ENCODE measurements around the gene KHK. TPM values are rescaled to one million over a fixed set of nuclear protein-coding genes. Genes with fewer than 3 reads are reported as not detected.

The KHK gene
- total RNA-seq, 1 experiment from 2014 or later = 5.3 TPM

- no peaks in the 10 kb centered on the region; the same call in 1 of the 2 replicates for H3K36me3 ChIP-seq (replicated peaks; ENCODE audit: control insufficient read depth, insufficient read depth, low read length)
- no peak for DNase-seq
- no peak overlapping the region for H3K4me3 ChIP-seq (ENCODE audit: insufficient read depth, low read depth, low read length)
- peaks cover 20% of the 10 kb centered on the region for H3K27me3 ChIP-seq (ENCODE audit: control insufficient read depth, insufficient read depth, low read length)
Observed at GRCh38 chr2:27082773-27083409, 3.7 kb upstream of the KHK start.

- Histone ChIP-seq H3K36me3 (replicated peaks; ENCODE audit: control insufficient read depth, insufficient read depth, low read length) (no peaks in the 10 kb centered on the region; the same call in 1 of the 2 replicates), H3K4me3 (ENCODE audit: insufficient read depth, low read depth, low read length) (no peak overlapping the region), H3K27me3 (ENCODE audit: control insufficient read depth, insufficient read depth, low read length) (peaks cover 20% of the 10 kb centered on the region)
- DNase-seq = peak; percentile 68
Observed at GRCh38 chr2:27083410-27084296, 2.9 kb upstream of the KHK start.

- Histone ChIP-seq H3K36me3 (replicated peaks; ENCODE audit: control insufficient read depth, insufficient read depth, low read length) (no peaks in the 10 kb centered on the region; the same call in 1 of the 2 replicates), H3K4me3 (ENCODE audit: insufficient read depth, low read depth, low read length) (no peak overlapping the region), H3K27me3 (ENCODE audit: control insufficient read depth, insufficient read depth, low read length) (peaks cover 20% of the 10 kb centered on the region)
- peak; percentile 54 for DNase-seq
Observed at GRCh38 chr2:27084297-27085061, 2.1 kb upstream of the KHK start.

- DNase-seq = peak; percentile 54
Observed at GRCh38 chr2:27085062-27085672, 1.4 kb upstream of the KHK start.

GRCh38 chr2:27085673-27086089 is 891 bp upstream of the KHK start:
- peak overlapping the region; percentile 58 for H3K4me3 ChIP-seq (ENCODE audit: insufficient read depth, low read depth, low read length)
- DNase-seq = peak; percentile 87
- H3K27me3 ChIP-seq (ENCODE audit: control insufficient read depth, insufficient read depth, low read length) = peaks cover 20% of the 10 kb centered on the region
- H3K36me3 ChIP-seq (replicated peaks; ENCODE audit: control insufficient read depth, insufficient read depth, low read length) = no peaks in the 10 kb centered on the region; the same call in 1 of the 2 replicates

More at GRCh38 chr2:27085062-27085672, 1.4 kb upstream of the KHK start:
- Histone ChIP-seq H3K27me3 (ENCODE audit: control insufficient read depth, insufficient read depth, low read length) (peaks cover 20% of the 10 kb centered on the region), H3K36me3 (replicated peaks; ENCODE audit: control insufficient read depth, insufficient read depth, low read length) (no peaks in the 10 kb centered on the region; the same call in 1 of the 2 replicates), H3K4me3 (ENCODE audit: insufficient read depth, low read depth, low read length) (peak overlapping the region; percentile 58)

GRCh38 chr2:27086090-27086723 is 365 bp upstream of the KHK start:
- peaks cover 20% of the 10 kb centered on the region for H3K27me3 ChIP-seq (ENCODE audit: control insufficient read depth, insufficient read depth, low read length)
- peak overlapping the region; percentile 58 for H3K4me3 ChIP-seq (ENCODE audit: insufficient read depth, low read depth, low read length)
- DNase-seq = peak; percentile 100
- H3K36me3 ChIP-seq (replicated peaks; ENCODE audit: control insufficient read depth, insufficient read depth, low read length) = no peaks in the 10 kb centered on the region; the same call in 1 of the 2 replicates

- peak; percentile 27 for DNase-seq
- Histone ChIP-seq H3K27me3 (ENCODE audit: control insufficient read depth, insufficient read depth, low read length) (peaks cover 20% of the 10 kb centered on the region), H3K4me3 (ENCODE audit: insufficient read depth, low read depth, low read length) (no peak overlapping the region), H3K36me3 (replicated peaks; ENCODE audit: control insufficient read depth, insufficient read depth, low read length) (no peaks in the 10 kb centered on the region; the same call in 1 of the 2 replicates)
Observed at GRCh38 chr2:27087823-27088410, 1.3 kb downstream of the KHK start.

GRCh38 chr2:27088634-27089033 is 2.1 kb downstream of the KHK start:
- no peaks in the 10 kb centered on the region; the same call in 1 of the 2 replicates for H3K36me3 ChIP-seq (replicated peaks; ENCODE audit: control insufficient read depth, insufficient read depth, low read length)
- no peak for DNase-seq

GRCh38 chr2:27089111-27089954 is 2.8 kb downstream of the KHK start:
- peak; percentile 36 for DNase-seq
- Histone ChIP-seq H3K27me3 (ENCODE audit: control insufficient read depth, insufficient read depth, low read length) (peaks cover 20% of the 10 kb centered on the region), H3K4me3 (ENCODE audit: insufficient read depth, low read depth, low read length) (no peak overlapping the region), H3K36me3 (replicated peaks; ENCODE audit: control insufficient read depth, insufficient read depth, low read length) (no peaks in the 10 kb centered on the region)

More at GRCh38 chr2:27088634-27089033, 2.1 kb downstream of the KHK start:
- Histone ChIP-seq H3K27me3 (ENCODE audit: control insufficient read depth, insufficient read depth, low read length) (peaks cover 20% of the 10 kb centered on the region), H3K4me3 (ENCODE audit: insufficient read depth, low read depth, low read length) (no peak overlapping the region)

GRCh38 chr2:27091746-27092695 is 5.4 kb downstream of the KHK start:
- Histone ChIP-seq H3K36me3 (replicated peaks; ENCODE audit: control insufficient read depth, insufficient read depth, low read length) (no peaks in the 10 kb centered on the region), H3K27me3 (ENCODE audit: control insufficient read depth, insufficient read depth, low read length) (peaks cover 6% of the 10 kb centered on the region), H3K4me3 (ENCODE audit: insufficient read depth, low read depth, low read length) (no peak overlapping the region)
- peak; percentile 53 for DNase-seq

GRCh38 chr2:27092696-27093429 is 6.3 kb downstream of the KHK start:
- Histone ChIP-seq H3K27me3 (ENCODE audit: control insufficient read depth, insufficient read depth, low read length) (no peaks in the 10 kb centered on the region; the same call in 1 of the 2 replicates), H3K36me3 (replicated peaks; ENCODE audit: control insufficient read depth, insufficient read depth, low read length) (no peaks in the 10 kb centered on the region)

More at GRCh38 chr2:27092696-27093429, 6.3 kb downstream of the KHK start:
- DNase-seq = peak; percentile 43
- H3K4me3 ChIP-seq (ENCODE audit: insufficient read depth, low read depth, low read length) = no peak overlapping the region

Measured in H7 (cell line).